CD4-positive, alpha-beta T cell treated with Interleukin-4 for 1 hour (primary cell): ENCODE measurements around the gene NEGR1.

Experiments used
- DNase-seq, 2 donors: peaks; one replicate each; pipeline ENCODE4 v3.0.0-alpha.2; 2020 to 2022

The NEGR1 gene

GRCh38 chr1:72111662-72112061 is 170.7 kb downstream of the NEGR1 start:
- DNase-seq: no peak

- DNase-seq: no peak
Observed at GRCh38 chr1:72109916-72110315, 172.4 kb downstream of the NEGR1 start.

GRCh38 chr1:72105201-72105600 is 177.1 kb downstream of the NEGR1 start:
- DNase-seq: no peak

GRCh38 chr1:72101840-72102632 is 180.3 kb downstream of the NEGR1 start:
- no peak for DNase-seq

GRCh38 chr1:72100771-72101170 is 181.6 kb downstream of the NEGR1 start:
- no peak for DNase-seq

- no peak for DNase-seq
Observed at GRCh38 chr1:72097851-72098570, 184.3 kb downstream of the NEGR1 start.

- no peak for DNase-seq
Observed at GRCh38 chr1:72094209-72094608, 188.1 kb downstream of the NEGR1 start.

- no peak for DNase-seq
Observed at GRCh38 chr1:72086394-72086793, 195.9 kb downstream of the NEGR1 start.

- no peak for DNase-seq
Observed at GRCh38 chr1:72075425-72075824, 206.9 kb downstream of the NEGR1 start.

GRCh38 chr1:72066431-72066830 is 215.9 kb downstream of the NEGR1 start:
- no peak for DNase-seq

- DNase-seq: no peak
Observed at GRCh38 chr1:72064196-72065075, 217.9 kb downstream of the NEGR1 start.

GRCh38 chr1:72063364-72064044 is 218.8 kb downstream of the NEGR1 start:
- DNase-seq: no peak

GRCh38 chr1:72062584-72062983 is 219.8 kb downstream of the NEGR1 start:
- DNase-seq: no peak

- no peak for DNase-seq
Observed at GRCh38 chr1:72060466-72061245, 221.7 kb downstream of the NEGR1 start.

- no peak for DNase-seq
Observed at GRCh38 chr1:72056516-72056915, 225.8 kb downstream of the NEGR1 start.

GRCh38 chr1:72051538-72051937 is 230.8 kb downstream of the NEGR1 start:
- DNase-seq: no peak

GRCh38 chr1:72050551-72050950 is 231.8 kb downstream of the NEGR1 start:
- no peak for DNase-seq

GRCh38 chr1:72037745-72038343 is 244.5 kb downstream of the NEGR1 start:
- no peak for DNase-seq

- DNase-seq: no peak
Observed at GRCh38 chr1:72034827-72035226, 247.5 kb downstream of the NEGR1 start.

GRCh38 chr1:72023063-72023930 is 259.0 kb downstream of the NEGR1 start:
- no peak for DNase-seq
